Umbilical cord (tissue), 2 donors: ENCODE data around the gene DIP2B. TPM values are rescaled to one million over a fixed set of nuclear protein-coding genes. Genes with fewer than 3 reads are reported as not detected.
"Not testable (repeated sequence)": the region's sequence is repeated elsewhere in the genome, so short reads cannot be mapped to it uniquely, and the experiment has no call there.

Source experiments
- DNase-seq: peaks from one replicate; pipeline ENCODE4 v3.0.0-alpha.2; 2015; ENCODE audit warnings: low spot score
- total RNA-seq: library from RNA; depleted of rRNA; stranded (reverse); fragments of >200 nt; gene quantifications from one replicate; pipeline ENCODE4 v1.2.3, GENCODE V29; 2014; ENCODE audit warnings: low replicate concordance; ENCODE audit not compliant: insufficient read depth

Gene DIP2B
- total RNA-seq, 1 donor from 2014 or later = 32.7 TPM

DNA sequence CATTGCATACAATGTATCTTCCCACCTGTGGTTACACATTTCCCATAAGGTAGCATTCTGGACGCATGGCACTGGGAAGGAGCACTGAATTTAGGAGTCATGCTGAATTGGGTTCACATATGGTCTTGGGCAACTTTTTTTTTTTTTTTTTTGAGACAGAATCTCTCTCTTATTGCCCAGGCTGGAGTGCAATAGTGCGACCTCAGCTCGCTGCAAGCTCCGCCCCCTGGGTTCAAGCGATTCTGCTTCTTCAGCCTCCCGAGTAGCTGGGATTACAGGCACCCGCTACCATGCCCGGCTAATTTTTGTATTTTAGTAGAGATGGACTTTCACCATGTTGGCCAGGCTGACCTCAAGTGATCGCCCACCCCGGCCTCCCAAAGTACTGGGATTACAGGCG, 13.3 kb downstream of the DIP2B start:
- DNase-seq = no peak

DNA sequence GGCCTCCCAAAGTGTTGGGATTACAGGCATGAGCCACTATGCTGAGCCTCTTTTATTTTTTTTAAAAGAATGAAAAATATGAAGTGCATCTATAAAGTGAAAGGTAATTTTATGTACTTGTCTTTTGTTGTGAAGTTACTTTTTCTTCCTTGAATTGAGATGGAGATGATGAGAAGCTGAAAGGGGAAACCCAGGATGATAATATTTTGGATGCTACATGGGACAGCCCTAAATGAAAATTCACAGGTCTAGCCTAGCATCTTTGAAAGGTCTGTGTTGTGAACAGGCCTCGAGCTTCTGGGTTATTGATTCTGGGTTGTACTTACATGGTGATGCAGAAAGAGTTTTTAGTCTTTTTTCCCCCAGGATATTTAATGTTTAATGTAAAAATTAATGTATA, 14.6 kb downstream of the DIP2B start:
- DNase-seq = no peak

DNA sequence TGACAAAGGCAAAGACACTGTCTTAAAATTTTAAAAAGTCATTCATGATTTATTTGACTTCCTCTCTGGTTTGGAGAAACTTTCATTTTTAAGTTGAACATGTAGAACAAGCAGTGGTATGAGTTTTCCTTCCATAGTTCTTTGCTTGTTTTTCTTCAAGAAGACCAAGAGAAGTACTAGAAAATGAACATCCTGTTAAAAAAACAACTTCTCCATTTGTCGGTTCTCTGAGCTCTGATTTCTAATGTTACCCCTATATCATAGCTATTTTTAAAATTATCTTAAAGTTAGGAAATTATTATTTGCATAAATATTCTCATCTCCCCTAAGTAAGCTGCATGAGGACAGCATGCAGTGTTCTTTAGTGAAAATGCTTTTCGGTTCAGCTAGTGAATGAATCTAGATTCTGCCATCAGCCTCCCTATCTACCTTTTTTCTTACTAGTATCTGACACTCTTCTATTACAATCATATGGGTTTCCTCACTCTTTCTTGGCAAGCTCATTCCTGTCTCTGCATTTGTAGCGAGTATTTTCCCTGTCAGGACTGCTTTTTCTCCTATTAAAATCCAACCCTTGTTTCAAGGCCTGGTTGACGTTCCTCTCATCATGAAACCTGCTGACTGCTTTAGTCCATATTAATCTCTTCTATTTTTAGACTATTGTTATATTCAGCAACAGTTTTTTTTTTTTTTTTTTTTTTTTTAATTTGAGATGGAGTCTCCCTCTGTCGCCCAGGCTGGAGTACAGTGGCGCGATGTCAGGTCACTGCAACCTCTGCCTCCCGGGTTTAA, 15.8 kb downstream of the DIP2B start:
- no peak for DNase-seq

DNA sequence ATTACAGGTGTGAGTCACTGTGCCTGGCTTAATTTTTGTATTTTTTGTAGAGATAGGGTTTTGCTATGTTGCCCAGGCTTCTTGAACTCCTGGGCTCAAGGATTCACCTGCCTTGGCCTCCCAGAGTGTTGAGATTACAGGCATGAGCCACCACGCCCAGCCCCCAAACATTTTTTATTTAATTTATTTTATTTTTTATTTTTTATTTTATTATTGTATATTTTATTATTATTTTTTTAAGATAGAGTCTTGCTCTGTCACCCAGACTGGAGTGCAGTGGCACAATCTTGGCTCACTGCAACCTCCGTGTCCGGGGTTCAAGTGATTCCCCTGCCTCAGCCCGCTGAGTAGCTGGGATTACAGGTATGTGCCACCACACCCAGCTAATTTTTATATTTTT, 17.0 kb downstream of the DIP2B start:
- DNase-seq = not testable (repeated sequence)

DNA sequence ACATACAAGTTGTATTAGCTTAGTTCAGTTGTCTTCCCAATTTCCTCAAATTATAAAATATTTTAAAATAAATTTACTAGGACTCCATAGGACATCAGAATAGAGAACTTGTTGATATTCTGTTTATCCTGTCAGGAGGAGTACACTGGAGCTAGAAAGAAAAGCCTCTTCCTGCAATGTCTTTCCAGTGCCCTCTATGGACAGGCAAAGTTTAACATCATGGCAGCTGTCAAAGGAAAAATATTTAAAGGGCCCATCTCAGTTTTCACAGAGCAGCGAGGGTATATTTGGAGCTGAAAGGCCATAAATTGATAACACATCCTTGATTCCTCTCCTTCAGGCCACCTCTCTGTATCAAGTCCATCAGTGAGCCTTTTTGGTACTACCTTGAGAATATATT, 19.0 kb downstream of the DIP2B start:
- DNase-seq = no peak

DNA sequence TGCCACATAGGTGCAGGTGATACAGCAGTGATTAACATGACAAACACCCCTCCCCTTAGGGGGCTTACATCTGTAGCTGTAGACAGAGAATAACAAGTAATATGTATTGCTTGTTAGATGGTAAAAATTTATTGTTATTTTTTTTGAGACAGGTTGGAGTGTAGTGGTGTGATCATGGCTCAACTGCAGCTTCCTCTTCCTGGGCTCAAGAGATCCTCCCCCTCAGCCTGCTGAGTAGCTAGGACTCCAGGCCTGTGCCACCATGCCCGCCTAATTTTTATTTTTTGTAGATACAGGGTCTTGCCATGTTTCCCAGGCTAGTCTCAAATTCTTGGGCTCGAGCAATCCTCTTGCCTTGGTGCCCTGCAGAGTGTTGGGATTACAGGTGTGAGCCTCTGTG, 19.8 kb downstream of the DIP2B start:
- no peak for DNase-seq

DNA sequence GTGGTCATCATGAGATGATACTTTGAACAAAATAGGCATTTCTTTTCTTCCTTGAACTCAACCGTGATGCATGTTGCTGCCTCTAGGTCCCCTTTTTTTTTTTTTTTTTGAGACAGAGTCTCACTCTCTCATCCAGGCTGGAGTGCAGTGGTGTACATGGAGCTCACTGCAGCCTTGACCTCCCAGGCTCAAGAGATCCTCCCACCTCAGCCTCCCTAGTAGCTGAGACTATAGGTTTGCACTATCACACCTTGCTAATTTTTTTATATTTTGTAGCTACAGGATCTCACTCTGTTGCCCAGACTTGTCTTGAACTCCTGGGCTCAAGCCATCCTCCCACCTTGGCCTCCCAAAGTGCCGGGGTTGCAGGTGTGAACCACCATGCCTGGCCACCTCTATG, 20.6 kb downstream of the DIP2B start:
- DNase-seq = no peak

DNA sequence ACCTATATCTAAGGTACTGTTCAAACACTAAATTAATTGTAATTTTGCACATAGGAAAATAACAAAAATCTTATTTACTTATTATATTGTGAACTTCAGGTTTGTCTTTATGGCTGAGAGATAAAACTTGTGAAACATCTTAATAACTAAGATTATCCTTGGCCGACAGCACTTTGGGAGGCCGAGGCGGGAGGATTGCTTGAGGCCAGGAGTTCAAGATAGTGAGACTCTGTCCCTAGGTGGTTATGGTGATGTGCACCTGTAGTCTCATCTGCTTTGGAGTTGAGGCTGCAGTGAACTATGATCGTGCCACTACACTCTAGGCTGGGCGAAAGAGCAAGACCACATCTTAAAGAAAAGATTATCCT, 22.6 kb downstream of the DIP2B start:
- DNase-seq = no peak

DNA sequence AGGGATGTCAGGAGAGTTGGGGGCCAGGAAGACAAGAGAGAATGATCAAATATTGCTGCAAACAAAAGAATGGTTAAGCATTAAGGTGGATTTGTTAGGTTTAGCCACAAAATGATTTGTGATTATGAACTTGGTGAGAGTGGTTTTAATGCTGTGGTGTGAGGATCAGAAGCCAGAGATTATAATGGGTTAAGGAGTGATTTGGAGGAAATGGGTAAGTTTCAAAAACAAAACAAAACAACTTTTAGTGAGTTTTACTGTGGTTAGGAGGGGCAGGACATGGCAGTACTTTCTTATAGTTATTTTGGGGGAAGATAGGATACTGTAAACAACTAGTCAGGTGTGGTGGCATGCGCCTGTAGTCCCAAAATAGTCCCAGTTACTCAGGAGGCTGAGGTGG, 24.0 kb downstream of the DIP2B start:
- DNase-seq = no peak

DNA sequence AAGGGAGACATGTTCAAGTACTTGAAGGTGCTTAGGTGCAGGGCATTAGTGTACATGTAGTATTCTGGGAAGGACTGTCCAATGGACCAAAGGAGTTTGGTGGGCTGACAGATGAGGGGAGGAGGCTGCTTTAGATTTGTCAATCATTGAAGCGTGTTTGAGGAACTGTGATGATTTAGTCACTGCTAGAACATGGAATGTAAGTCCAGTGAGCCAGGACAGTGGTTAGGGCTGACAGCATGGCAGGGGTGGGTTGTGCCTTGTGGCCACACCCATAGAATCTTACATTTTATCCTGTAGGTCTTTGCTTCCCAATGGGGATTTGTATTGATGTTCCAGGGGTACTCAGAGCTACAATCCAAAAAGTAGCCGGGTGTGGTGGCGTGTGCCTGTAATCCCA, 24.6 kb downstream of the DIP2B start:
- no peak for DNase-seq

DNA sequence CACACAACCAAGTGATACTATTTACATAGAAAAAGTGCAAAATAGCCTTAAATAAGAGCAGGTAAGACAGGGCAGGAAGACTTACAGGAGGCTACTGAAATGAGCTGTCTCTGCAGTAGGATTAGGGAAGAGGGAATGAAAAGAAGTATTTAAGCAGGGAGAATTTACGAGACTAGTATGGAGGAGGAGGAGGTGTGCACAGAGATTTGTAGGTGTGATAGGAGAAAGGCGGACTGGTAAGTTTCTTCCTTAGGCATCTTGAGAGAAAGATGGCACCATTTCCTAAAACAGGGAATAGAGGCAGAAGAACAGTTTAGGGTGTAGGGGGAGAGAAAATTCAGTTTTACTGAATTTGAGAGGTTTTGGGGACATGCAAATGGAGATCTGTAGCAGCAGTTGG, 25.7 kb downstream of the DIP2B start:
- DNase-seq = no peak

DNA sequence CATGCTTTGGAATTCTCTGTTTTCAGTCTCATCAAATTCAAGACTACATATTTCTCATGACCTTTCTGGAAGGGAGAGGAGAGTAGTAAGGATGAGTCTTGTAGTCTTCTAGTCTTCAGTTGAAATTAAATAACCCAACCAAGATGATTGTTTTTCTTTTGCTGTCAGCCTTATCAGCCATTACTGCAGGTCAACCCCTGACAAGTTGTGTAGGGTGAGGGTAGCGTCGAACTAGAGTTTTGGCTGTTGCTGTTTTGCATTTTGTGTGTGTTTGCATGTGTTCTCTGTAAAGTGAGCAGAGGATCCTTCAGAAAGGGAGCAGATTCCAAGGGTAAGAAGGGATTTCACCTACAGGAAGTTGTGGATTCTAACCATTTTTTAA, 28.4 kb downstream of the DIP2B start:
- DNase-seq = no peak

DNA sequence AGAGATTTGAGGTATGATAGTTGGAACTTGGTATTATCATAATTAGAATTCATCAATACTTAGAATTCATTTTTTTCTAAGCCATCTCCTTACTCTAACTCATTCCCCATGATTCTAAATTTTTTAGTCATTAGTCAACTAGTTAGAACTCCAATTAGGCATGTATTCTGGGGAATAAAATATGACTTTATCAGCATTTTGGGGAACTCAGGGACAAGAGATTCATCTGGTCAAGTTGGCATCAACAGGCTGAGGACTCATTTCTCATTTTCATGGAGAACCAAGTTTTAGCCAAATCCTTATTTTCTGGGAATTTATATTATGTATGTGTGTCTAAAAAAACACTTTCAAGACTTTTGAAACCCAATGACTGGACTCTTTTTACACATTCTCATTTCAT, 29.2 kb downstream of the DIP2B start:
- no peak for DNase-seq

DNA sequence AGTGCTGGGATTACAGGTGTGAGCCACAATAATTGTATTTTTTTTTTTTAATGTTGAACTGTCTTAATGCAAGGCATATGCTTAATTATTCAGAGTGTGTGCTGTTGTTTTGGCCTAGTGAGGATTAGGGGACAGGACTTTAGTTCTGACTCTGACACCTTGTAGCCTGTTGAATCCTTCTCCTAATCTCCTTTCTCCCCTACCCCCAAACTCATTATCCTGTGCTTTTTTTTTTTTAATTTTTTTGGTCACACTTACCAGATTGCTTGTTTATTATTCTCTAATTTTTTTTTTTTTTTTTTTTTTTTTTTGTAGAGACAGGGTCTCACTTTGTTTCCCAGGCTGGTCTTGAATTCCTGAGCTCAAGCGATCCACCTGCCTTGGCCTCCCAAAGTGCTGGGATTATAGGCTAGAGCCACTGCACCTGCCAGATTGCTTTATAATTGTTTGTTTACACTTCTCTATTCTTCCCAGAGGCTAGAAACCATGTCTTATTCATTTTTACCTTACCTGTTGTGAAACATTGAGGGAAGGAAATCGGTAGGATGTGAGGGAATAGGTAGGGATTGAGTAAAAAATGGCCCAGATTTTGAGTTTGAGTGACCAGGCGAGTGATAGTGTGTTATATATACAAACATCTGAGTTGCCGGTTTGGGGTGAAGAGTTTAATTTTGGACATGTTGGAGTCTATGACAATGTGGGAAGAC, 32.2 kb downstream of the DIP2B start:
- no peak for DNase-seq

DNA sequence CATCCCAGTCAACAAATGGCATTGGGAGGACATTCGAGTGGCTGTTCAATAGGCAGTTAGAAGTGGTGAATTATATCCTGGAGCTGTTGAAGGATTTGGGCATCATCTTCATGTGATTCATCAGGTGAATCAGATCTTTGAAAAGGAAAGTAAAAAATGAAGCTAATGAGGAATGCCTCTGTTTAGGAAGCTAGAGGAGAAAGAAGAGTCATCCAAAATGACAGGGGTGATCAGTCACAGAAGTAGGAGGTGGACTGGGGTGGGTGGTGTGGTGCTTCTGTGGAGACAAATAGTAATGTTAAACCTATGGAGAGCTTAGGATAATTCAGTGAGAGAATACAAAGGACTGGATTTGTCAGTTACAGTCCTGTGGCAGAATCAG, 32.7 kb downstream of the DIP2B start:
- DNase-seq = no peak

DNA sequence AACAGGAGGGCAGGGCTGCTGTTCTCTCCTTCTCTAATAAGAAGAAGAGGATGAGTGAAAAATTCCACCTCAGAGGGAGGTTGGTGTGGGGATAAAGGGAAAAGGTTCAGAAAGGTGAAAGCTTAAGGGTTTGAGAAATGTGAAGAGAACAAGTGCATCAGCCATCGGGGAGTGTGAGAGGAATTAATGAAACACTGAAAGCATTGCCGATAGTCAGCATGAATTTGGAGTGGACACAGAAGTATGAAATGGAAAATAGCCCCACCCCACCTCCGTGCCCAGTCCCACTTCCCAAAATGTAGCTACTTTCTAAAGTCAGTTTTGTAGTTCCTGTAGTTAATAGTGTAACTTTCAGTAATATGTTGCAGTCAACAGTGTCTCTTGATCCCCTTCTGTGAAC, 33.4 kb downstream of the DIP2B start:
- no peak for DNase-seq

DNA sequence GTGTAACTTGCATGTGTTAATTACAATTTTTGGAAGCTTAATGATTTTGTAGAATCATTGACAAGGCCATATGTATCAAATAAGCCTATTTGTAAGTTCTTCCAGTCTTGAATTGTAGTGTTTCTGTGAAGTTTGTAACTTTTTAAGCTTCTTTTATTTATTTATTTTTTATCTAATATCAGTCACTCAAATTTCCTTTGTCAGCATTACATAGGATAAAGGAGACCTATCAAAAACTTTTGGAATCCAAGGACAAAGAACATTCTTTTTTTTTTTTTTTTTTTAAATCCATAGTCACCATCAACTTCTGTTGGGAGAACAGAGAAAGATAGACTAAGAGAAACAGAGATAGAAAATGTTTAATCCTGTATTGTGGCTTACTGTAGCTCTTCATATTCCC, 36.4 kb downstream of the DIP2B start:
- DNase-seq = no peak

DNA sequence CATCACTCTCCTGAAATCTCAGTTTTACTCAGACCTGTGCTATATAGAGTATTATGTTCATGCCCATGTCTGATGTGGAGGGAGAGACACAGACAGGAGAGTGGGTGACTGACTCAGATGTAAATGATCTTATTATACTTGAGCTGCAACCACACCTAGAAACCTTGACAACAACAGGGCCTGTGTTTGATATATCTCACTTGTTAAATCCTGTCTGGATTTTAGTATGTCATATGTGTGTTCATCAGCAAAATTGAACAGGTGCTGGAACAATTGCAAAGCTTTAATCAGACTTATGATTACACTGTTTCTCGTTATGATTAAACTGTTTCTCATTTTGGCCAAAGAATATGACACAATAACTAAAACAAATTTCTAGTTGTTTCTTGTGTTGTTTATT, 37.7 kb downstream of the DIP2B start:
- peak; percentile 35 for DNase-seq

DNA sequence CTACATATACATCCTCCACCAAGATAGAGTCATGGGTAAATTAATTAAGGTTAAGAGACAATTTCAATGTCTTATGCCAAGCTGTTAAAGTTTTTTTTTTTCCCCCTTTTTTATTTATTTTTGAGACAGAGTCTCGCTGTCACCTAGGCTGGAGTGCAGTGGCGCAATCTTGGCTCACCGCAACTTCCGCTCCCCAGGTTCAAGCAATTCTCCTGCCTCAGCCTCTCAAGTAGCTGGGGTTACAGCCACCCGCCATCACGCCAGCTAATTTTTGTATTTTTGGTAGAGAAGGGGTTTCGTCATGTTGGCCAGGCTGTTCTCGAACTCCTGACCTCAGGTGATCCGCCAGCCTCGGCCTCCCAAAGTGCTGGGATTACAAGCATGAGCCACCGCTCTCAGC, 38.4 kb downstream of the DIP2B start:
- not testable (repeated sequence) for DNase-seq

DNA sequence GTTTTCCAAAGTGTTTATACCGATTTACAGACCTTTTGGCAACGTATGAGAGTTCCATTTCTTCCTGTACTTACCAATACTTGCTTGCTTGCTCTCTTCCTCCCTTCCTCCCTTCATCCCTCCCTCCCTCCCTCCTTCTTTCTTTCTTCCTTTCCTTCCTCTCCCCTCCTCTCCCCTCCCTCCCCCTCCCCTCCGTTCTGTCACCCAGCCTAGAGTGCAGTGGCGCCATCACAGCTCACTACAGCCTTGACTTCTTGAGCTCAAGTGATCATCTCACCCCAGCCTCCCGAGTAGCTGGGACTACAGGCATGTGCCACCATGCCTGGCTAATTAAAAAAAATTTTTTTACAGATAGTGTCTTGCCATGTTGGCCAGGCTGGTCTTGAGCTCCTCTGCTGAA, 40.4 kb downstream of the DIP2B start:
- DNase-seq = no peak

DNA sequence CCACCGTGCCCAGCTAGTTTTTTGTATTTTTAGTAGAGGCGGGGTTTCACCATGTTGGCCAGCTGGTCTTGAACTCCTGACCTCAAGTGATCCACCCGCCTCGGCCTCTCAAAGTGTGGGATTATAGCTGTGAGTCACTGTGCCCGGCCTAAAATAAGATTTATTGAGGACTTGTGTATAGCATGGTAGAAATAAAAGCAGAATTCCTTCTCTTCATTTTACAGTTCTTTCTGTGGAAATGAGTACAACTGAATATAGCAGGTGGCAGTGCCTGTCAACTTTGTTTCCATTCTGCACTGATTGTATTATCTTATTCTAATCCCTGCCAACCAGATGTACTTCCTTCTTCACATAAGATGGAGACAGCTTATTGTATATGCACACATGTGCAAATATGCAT, 41.0 kb downstream of the DIP2B start:
- DNase-seq = peak; percentile 38

DNA sequence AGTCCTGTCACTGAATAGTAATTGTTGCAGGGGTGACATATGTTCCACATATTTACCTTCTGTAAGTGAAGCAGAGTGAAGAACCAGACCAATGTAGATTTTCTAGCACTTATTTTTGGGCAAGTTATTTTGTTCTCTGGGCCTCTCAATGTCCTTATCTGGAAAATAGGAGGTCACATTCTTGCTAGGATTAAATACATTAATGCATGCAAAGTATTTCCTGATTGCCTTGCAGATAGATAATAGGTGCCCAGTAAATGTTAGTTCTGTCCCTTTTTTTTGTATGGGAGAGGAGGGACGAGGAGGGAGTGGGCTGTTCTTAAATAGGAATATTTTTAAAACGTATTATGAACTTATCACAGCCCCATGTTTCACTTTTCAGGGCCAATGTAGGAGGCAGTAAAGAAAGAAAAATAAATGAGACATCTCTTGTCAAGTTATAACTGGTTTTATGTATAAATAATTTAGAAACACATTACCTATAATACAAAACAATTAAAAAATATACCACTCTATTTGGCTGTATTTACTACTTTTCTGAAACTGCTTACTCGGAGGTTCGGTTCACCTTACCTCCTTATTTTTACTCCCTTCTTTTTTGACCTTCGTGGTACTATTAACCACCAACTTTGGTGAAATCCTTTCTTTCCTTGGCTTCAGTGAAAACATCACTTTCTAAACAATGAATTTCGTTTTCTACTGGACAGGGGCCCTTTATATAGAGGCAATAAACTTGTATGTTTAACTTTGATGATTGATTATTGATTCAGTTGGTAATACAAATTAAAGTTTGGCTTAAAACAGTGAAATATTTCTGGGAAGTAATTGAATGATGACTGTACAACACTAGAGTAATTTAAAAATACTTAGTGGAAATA, 41.9 kb downstream of the DIP2B start:
- DNase-seq = no peak

DNA sequence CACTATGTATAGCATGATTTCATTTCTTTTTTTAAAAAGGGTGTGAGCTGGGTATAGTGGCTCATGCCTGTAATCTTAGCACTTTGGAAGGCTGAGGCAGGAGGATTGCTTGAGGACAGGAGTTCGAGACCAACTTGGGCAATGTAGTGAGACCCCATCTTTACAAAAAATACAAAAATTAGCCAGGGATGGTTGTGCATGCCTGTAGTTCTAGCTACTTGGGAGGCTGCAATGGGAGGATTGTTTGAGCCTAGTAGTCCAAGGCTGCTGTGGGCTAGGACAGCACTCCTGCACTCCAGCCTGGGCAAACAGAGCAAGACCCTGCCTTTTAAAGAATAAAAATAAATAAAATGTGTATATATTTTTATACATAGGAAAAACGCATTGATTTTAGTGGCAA, 43.0 kb downstream of the DIP2B start:
- no peak for DNase-seq
